ENCODE measurements around the gene ZDHHC14. TPM values are rescaled to one million over a fixed set of nuclear protein-coding genes. Genes with fewer than 3 reads are reported as not detected.

Gene ZDHHC14
- total RNA-seq, 4 donors from 2014 or later = 6.5 to 10.4 (median 8.0) TPM

GRCh38 chr6:157456524-157456829, 75.5 kb downstream of the ZDHHC14 start:
- TF ChIP-seq CTCF (IDR thresholded peaks at IDR 0.05; ENCODE audit: low read depth) = no peak

- no peak for TF ChIP-seq CTCF (IDR thresholded peaks at IDR 0.05; ENCODE audit: low read depth)
These were observed 76.8 kb downstream of the ZDHHC14 start for GRCh38 chr6:157457787-157458186.

- no peak for TF ChIP-seq CTCF (IDR thresholded peaks at IDR 0.05; ENCODE audit: low read depth)
These were observed 78.3 kb downstream of the ZDHHC14 start for GRCh38 chr6:157459327-157459726.

- no peak for TF ChIP-seq CTCF (IDR thresholded peaks at IDR 0.05; ENCODE audit: low read depth)
These were observed 79.4 kb downstream of the ZDHHC14 start for GRCh38 chr6:157460182-157460999.

- no peak for TF ChIP-seq CTCF (IDR thresholded peaks at IDR 0.05; ENCODE audit: low read depth)
These were observed 80.3 kb downstream of the ZDHHC14 start for GRCh38 chr6:157461000-157461915.

- TF ChIP-seq CTCF (IDR thresholded peaks at IDR 0.05; ENCODE audit: low read depth) = no peak
These were observed 82.2 kb downstream of the ZDHHC14 start for GRCh38 chr6:157462956-157463742.
